Astrocyte of the hippocampus (primary cell): ENCODE data around the gene CHST10.
"Not testable (repeated sequence)": the region's sequence is repeated elsewhere in the genome, so short reads cannot be mapped to it uniquely, and the experiment has no call there.

Source experiments
- DNase-seq: peaks from one replicate; pipeline ENCODE4 v3.0.0; 2011; ENCODE audit warnings: low read depth, low spot score

Gene CHST10, protein sequence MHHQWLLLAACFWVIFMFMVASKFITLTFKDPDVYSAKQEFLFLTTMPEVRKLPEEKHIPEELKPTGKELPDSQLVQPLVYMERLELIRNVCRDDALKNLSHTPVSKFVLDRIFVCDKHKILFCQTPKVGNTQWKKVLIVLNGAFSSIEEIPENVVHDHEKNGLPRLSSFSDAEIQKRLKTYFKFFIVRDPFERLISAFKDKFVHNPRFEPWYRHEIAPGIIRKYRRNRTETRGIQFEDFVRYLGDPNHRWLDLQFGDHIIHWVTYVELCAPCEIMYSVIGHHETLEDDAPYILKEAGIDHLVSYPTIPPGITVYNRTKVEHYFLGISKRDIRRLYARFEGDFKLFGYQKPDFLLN

DNA sequence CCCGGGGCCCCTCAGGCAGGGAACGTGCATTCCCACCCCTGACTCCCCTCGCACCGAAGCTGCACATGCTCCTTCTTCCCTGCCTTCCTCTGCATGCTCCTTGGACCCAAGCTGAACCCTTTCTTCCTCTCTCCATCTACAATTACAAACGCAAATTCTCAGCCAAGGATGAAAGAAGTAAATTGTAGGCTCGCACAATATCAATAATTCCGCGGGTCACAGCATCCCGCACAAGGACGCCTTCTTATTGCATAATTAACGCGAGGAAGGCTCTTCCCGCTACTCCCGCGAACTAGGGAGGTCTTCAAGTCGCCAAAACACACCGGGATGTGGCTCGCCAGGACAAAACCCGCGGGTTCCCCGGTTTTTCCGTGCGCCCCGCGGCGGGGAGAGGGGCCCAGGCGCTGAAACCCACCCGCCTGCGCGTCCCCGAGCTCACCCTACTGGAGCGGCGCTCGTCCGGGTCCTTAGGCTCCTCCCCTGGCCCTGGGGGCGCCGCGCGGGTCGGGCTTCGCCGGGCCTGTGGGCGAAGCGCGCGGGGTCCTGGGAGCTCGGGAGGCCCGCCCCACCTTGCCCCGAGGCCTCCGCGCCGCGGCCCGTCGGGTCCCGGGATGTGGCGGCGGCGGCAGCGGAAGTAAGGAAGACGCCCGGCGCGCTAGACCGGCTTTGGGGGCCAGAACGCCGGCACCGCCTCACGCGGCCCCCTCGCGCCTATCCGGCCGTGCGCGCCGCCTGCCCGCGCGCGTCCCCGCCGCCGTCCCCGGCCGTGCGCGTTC lies at the start of gene CHST10:
TSS of gene CHST10 (minus strand) at position 734 of the 776 bp plus-strand sequence. CDS start 10,993 bp downstream, outside the sequence.
- DNase-seq, result peak; percentile 84

DNA sequence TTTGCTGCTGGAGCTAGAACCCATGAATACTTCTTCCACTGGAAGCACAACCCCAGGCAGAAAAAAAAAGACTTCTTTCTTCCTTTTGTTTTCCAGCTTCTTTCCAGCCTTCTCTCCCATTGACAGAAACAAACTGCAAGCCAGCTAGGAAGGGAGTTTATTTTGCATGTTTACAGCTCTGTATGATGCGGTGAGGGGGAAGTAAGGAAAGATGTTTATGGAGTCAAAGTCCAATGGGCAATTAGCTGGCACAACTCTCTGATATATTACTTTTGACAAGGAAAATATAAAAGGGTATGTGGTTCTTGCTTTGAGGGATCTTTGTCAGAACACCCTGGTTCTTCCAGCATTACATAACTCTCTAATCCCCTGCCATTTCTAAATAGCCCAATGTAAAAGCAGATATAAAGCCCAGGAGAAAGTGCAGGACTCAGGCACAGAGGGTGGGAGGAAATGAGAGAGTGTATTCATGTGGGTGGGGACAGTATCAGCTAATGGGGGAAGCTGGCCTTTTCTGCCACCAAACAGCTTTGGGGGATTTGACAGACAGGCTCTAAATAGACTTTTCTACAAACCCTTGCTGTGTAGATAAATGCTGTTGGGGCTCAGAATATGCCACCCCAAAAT lies 43.5 kb upstream of the CHST10 start:
- no peak for DNase-seq

DNA sequence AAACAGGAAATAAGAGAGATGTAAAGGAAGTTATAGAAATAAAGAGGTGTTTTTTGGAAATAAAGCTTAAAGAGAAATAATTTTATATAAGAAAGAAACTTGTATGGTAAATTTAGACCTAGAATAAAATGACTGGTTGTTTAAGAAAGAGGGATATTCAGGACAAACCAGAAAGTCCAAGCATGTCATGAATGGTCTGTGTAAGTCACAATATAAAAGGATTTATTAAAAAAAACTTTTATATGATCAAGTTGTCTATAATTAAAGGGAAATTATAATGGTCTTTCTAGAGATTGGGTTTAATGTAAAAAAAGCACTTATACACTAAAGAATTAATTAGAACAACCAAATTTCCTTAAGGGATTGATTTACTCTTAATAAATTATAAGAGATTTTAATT lies 38.9 kb upstream of the CHST10 start:
- not testable (repeated sequence) for DNase-seq

DNA sequence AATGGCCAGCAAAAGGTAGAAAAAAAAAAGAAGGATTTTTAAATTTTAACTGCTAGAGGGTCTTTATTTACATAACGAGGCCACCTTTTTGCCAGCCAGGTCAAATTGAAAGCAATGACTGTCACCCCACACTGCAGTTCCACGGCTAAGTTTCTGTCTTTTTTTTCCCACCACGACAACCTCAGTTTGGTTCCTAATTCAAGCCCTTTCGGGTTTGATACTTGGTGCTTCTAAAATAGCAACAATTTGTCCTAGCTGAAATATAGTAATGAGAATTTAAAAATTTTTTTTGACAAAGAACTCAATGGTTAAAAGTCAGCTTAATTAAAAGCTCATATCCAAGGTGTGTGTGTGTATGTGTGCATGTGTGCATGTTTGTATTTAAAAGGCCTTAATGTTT lies 36.4 kb upstream of the CHST10 start:
- no peak for DNase-seq

DNA sequence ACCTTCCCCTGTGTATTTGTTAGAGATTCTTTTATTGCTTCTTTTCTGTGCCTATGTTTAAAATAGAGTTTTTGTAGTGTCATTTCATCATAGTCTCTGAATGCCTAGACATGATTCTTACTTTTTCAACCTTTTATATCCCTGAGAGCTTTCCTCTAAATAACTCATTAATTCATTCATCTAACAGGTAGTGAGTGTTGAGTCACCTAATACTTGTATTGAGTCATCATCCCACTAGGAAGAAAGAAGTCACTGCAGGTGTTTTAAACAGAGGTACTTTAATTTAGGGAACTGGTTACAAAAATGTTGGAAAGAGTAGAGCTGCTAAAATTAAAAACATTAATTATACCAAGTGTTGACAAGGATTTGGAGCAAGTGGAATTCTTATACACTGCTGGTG lies 34.3 kb upstream of the CHST10 start:
- DNase-seq, result no peak

DNA sequence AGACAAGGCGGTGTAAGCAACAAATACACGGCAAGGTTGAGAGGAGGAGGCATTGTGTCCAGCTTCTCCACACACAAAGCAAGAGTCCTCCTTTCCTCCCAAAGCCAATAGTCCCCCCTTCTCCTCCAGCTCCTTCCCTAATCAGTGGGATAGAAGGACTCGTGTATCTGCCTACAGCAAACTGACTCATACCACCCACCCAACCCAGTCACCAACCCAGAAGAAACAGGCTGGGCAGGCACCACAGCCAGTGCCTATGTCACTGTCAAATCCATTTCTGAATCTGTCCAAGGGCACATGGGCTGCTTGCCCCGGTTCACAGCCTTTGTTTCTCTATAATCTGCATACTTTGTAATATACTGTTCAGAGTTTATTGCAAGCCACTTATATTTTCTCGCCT lies 33.6 kb upstream of the CHST10 start:
- no peak for DNase-seq

DNA sequence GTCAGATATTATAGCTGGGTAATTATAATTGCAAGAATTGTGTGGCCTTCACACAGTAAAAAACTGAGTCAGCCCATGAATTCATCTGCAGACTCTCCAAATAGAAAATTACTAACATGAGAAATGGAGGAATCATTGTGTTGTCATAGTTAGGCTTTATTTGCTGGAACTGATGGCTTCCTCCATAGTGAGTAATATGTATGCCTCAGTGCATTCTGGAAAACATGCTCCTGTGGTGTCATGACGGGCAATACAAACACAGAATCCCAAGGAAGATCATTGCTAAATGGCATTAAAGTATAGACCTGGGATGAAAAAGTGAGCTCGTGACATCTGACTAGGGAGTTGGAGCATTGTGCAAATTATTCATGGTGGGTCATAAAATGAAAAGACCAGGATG lies 29.2 kb upstream of the CHST10 start:
- DNase-seq, result no peak

DNA sequence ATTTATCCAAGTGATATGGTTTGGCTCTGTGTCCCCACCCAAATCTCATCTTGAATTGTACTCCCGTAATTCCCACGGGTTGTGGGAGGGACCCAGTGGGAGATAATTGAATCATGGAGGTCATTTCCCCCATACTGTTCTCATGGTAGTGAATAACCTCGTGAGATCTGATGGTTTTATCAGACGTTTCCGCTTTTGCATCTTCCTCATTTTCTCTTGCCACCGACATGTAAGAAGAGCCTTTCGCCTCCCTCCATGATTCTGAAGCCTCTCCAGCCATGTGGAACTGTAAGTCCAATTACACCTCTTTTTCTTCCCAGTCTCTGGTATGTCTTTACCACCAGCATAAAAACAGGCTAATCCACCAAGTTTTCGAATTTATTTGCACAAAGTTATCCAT lies 20.3 kb upstream of the CHST10 start:
- no peak for DNase-seq

DNA sequence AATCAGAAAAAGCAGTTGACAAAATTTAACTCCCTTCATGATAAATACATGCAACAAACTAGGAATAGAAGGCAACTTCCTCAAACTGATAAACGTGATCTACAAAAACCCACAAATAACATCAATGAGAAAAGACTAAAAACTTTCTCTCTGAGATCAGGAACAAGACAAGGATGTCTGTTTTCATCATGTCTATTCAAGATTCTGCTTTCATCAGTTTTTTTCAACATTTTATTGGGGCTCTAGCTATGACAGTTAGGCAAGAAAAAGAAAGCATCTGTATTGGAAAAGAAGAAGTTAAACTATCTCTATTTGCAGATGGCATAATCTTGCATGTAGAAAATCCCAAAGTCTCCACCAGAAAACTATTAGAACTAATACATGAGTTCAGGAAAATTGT lies 12.3 kb upstream of the CHST10 start:
- DNase-seq, result no peak

DNA sequence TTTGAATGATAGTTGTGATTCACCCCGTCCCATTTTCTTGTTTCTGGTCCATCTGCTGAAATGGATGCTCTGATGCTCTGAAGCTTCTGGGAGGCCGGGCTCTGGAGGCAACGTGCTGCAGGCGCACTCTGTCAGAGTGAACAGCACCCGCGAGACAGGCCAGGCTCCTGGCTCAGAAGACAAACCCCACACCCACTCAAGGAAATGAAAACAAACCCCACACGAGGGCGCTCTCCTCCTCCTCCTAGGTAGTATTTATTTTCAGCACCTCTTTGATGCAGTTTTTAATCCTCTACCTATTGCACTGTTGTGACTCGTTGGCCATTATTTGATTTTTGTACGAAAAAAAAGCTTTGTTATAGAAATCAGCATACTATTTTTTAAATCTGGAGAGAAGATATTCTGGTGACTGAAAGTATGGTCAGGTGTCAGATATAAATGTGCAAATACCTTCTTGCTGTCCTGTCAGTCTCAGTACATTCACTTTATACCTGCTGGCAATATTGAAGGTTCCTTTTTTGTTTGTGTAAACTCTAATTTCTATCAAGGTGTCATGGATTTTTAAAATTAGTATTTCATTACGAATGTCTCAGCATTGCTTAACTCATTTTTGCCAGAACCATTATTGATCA lies 10.3 kb upstream of the CHST10 start:
- DNase-seq, result peak; percentile 50

DNA sequence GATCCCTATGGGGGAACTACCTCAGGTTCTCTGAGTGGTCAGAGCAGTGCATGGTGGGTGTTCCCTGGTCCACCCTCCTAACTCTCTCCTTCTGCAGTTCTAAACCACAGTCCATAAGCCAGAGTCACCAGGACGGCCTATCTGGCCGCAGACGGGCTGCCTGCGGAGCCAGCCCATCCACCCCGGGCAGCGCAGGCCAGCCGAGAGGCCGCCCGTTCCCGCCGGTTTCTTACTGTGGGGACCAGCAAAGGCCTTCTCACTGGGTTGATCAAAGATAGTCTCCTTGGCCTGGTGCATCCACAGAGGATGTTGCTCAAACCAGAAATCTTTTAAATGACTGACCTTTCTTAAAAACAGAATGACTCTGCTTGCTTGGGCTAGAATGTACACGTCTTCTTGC lies 9.6 kb upstream of the CHST10 start:
- no peak for DNase-seq

DNA sequence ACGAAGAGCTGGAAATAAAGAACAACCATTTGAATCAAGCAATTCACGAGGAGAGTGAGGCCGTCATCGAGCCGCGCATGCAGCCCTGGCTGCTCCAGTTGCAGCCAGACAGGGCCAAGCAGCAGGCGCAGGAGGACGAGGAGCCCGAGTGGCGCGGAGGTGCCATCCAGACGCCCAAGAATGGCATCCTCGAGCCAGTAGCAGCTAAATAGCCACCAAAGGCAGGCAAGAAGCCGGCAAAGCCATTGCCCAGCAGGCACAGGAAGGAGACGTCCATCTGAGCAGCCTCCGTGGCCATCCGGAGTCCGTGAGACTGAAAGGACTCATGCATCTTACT lies 8.9 kb upstream of the CHST10 start:
- no peak for DNase-seq

DNA sequence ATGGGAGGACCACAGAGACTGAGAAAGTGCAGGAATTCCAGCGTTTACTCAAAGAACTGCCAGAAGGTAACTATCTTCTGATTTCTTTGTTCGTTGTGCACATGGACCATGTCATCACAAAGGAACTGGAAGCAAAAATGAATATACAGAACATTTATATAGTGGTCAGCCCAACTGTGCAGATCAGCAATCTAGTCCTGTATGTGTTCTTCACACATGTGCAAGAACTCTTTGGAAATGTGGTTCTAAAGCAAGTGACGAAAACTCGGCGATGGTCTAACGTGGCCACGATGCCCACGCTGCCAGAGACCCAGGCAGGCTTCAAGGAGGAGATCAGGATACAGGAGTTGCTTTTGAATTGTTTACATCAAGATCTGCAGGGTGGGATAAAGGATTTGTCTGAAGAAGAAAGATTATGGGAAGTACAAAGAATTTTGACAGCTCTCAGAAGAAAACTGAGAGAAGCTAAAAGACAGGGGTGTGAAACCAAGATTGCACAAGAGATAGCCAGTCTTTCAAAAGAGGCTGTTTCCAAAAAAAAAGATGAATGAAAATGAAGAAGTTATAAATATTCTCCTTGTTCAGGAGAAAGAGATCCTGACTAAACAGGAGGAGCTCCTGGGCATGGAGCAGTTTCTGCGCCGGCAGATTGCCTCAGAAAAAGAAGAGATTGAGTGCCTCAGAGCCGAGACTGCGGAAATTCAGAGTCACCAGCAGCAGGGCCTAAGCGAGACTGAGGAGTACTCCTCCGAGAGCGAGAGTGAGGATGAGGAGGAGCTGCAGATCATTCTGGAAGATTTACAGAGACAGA lies 8.3 kb upstream of the CHST10 start:
- no peak for DNase-seq

DNA sequence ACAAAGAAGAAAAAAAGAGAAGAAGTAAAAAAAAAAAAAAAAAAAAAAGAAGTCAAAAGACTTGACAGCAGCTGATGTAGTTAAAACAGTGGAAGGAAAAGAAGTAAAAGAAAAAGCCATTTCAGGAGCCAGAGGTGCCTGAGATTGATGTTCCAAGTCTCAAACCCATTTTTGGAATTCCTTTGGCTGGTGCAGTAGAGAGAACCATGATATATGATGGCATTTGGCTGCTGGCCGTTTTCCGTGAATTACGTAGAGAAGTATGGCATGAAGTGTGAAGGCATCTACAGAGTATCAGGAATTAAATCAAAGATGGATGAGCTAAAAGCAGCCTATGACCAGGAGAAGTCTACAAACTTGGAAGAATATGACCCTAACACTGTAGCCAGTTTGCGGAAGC lies 7.6 kb upstream of the CHST10 start:
- no peak for DNase-seq

DNA sequence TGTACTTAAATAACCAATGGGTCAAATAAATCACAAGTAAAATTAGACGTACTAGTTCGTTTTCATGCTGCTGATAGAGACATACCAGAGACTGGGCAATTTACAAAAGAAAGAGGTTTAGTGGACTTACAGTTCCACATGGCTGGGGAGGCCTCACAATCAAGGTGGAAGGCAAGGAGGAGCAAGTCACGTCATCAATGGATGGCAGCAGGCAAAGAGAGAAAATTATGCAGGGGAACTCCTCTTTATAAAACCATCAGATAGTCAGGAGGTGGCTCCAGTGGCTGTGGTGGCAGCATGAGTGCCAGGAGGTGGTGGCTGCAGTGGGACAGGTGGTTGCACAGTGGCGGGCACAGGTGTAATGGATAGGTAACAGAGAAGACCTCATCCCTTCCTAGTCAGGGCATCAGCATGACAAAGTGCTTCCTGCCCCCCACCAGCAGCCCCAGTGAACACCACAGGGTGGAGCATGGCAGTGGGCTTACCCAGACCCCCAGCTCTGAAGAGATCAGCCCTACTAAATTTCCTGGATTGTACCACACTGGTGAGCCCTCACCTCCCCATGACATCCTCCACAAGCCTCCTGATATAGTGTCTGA lies 6.9 kb upstream of the CHST10 start:
- DNase-seq, result no peak

DNA sequence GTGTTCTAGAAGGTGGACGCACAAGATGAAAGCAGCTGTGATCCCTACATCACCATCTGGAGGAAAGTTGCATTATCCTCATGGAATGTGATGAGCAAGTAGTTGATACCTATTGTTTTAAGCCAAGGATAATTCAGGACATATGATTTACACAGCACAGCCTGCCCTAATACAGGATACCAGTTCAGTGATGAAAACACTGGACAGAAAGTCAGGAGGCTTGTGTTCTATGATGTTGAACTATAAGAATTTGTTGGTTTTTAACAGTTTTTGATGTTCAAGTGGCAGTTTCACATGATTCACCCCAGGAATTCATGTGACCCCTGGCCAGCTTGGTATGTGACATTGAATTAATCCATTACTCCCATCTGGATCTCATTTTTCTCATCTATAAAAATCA lies 6.2 kb upstream of the CHST10 start:
- no peak for DNase-seq

DNA sequence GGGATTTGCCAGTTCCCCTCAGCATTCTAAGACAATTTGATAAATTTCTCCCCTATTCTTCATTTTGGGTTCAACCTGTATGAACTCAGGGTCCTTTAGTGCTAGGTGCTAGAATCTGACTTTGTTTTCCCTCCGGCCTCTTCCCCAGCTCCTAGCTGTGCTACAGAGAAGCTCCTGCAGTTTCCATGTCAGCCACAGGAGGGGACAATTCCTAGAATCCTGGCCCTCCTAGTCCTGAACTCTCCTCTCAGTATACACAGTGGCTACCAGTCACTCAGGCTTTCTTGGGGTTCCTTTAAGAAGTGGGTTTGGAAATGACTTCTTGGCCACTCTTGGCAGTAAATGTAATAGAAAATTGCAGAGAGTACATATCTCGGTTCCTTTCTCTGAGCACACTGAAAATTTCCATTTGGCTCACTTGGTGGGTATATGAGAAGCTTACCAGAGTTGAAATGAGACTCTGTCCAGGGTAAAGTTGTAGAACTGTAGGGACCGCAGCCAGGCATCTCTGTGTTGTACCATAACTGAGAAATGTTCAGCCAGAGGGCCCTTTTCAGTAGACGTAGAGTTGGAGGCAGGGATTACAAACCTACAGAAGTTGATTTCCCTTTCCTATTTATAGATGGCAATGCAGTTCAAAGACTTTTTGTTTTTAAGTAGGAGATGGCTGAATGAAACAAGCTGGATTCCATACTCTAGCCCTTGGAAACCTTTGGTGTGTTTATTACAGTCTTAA lies 5.0 kb upstream of the CHST10 start:
- peak; percentile 51 for DNase-seq

DNA sequence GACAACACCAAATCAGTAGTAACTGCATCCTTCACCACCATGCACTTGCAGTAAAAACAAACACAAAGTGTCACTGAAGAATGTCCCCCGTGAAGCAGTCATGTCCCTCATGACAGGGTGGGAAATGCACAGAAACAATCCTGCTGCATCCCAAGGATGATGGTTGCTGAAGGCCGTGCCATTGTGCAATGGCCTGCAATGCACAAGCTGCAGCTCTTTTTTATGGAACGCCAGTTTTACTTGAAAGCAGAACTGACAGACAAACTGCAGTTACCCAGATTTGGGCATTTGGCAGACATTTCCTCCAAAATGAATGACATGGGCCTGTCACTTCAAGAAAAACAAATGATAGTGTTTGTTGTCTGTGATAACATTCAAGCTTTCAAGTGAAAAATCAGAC lies 2.4 kb upstream of the CHST10 start:
- DNase-seq, result no peak

DNA sequence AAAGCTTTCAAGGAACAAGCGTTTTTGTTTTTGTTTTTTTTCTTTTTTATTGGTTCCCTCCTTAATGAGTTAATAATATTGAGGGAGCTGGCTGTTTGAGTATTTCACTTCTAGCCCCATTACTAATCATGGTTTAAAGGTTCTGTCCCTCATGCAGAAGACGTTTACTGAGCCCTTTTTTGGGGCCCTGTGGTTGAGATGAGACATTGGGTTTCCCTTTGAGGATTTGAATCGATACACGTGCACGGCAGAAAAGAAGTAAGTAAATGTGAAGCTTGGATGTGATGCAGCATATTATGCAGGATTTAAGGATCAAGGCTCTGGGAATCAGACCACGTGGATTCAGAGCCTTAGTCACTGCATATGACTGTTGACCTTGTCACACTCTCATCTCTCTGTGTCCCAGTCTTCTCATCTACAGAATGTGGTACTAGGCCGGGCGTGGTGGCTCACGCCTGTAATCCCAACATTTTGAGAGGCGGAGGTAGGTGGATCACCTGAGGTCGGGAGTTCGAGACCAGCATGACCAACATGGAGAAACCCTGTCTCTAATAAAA lies 1.0 kb upstream of the CHST10 start:
- no peak for DNase-seq

DNA sequence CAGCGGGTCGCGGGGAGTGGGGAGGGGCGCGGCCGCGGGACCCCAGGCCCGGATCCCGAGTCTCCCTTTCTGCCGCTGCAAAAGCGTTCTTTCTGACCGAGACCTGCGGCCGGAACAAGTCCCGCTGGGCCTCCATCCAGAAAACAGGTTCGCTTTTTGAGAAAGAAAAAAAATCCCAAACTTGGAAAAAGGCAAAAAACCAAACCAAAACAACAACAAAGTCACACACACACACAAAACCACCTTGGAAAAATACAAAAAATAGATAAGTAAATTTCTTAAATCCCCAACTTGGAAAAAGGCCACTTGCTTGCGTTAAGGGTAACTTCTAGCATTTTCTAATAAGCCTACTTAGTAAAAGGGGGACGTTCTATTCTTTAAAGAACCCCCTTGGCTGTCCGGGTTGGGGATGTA lies 250 bp upstream of the CHST10 start:
- no peak for DNase-seq
